Pons (tissue), 1 donor: ENCODE measurements around the gene SRI.

ENCODE experiments used
- DNase-seq: peaks from one replicate; pipeline ENCODE4 v3.0.0-alpha.2; 2016; ENCODE audit warnings: low spot score

SRI gene

GRCh38 chr7:88224601-88225275, 4.9 kb upstream of the SRI start:
- DNase-seq: no peak

GRCh38 chr7:88223265-88223664, 3.4 kb upstream of the SRI start:
- no peak for DNase-seq

GRCh38 chr7:88218836-88219605, 817 bp downstream of the SRI start:
- peak; percentile 74 for DNase-seq

GRCh38 chr7:88218429-88218745, 1.5 kb downstream of the SRI start:
- no peak for DNase-seq

GRCh38 chr7:88217675-88218428, 2.0 kb downstream of the SRI start:
- DNase-seq: peak; percentile 39

GRCh38 chr7:88216276-88216675, 3.6 kb downstream of the SRI start:
- no peak for DNase-seq

GRCh38 chr7:88215295-88215694, 4.5 kb downstream of the SRI start:
- no peak for DNase-seq

GRCh38 chr7:88214456-88214855, 5.4 kb downstream of the SRI start:
- DNase-seq: no peak

GRCh38 chr7:88212918-88213317, 6.9 kb downstream of the SRI start:
- no peak for DNase-seq

- DNase-seq: no peak
Measured at GRCh38 chr7:88208521-88208920, 11.3 kb downstream of the SRI start.

- no peak for DNase-seq
Measured at GRCh38 chr7:88206254-88206653, 13.6 kb downstream of the SRI start.

GRCh38 chr7:88205179-88205578, 14.7 kb downstream of the SRI start:
- DNase-seq: no peak

GRCh38 chr7:88204525-88205110, 15.2 kb downstream of the SRI start:
- no peak for DNase-seq

- no peak for DNase-seq
Measured at GRCh38 chr7:88203401-88203800, 16.4 kb downstream of the SRI start.

- no peak for DNase-seq
Measured at GRCh38 chr7:88202799-88203198, 17.0 kb downstream of the SRI start.

GRCh38 chr7:88202278-88202677, 17.6 kb downstream of the SRI start:
- no peak for DNase-seq

- no peak for DNase-seq
Measured at GRCh38 chr7:88201305-88201704, 18.5 kb downstream of the SRI start.

GRCh38 chr7:88200789-88201188, 19.0 kb downstream of the SRI start:
- DNase-seq: peak; percentile 38

GRCh38 chr7:88200261-88200660, 19.6 kb downstream of the SRI start:
- DNase-seq: no peak

- no peak for DNase-seq
Measured at GRCh38 chr7:88191911-88192310, 27.9 kb downstream of the SRI start.

GRCh38 chr7:88185650-88186049, 34.2 kb downstream of the SRI start:
- peak; percentile 37 for DNase-seq

- DNase-seq: no peak
Measured at GRCh38 chr7:88184848-88185304, 35.0 kb downstream of the SRI start.

GRCh38 chr7:88183051-88183450, 36.8 kb downstream of the SRI start:
- no peak for DNase-seq
